Karpas-422 (cell line): ENCODE results near the gene CYP39A1. TPM values are rescaled to one million over a fixed set of nuclear protein-coding genes. Genes with fewer than 3 reads are reported as not detected.
"Not testable (repeated sequence)": the region's sequence is repeated elsewhere in the genome, so short reads cannot be mapped to it uniquely, and the experiment has no call there.

Experiments used
- DNase-seq: peaks from one replicate; pipeline ENCODE4 v3.0.0-alpha.2; 2015
- H2AFZ ChIP-seq: fragments of 200-600 bp; sonication (generic); 2 replicates; pipeline ENCODE4 v1.6.1; 2014; ENCODE audit warnings: antibody characterized with exemption, low read length, mixed read lengths
- H3K27ac ChIP-seq: fragments of 200-600 bp; sonication (generic); 2 replicates; pipeline ENCODE4 v1.5.1; 2014; ENCODE audit warnings: mild to moderate bottlenecking, low read length, moderate library complexity
- H3K27me3 ChIP-seq: fragments of 200-600 bp; sonication (generic); 2 replicates; pipeline ENCODE4 v1.6.1; 2014; ENCODE audit warnings: low read length, mixed read lengths
- H3K36me3 ChIP-seq: fragments of 200-600 bp; sonication (generic); 2 replicates; pipeline ENCODE4 v1.6.1; 2014; ENCODE audit warnings: low read length, mixed read lengths; ENCODE audit not compliant: insufficient read depth
- H3K4me1 ChIP-seq: fragments of 200-600 bp; sonication (generic); 2 replicates; pipeline ENCODE4 v1.6.1; 2014; ENCODE audit warnings: mild to moderate bottlenecking, low read length, mixed read lengths
- H3K4me2 ChIP-seq: fragments of 200-600 bp; sonication (generic); 2 replicates; pipeline ENCODE4 v1.6.1; 2014; ENCODE audit warnings: low read length, low read depth, mild to moderate bottlenecking; ENCODE audit not compliant: poor library complexity, severe bottlenecking
- H3K4me3 ChIP-seq: fragments of 200-600 bp; sonication (generic); 2 replicates; pipeline ENCODE4 v1.5.1; 2014; ENCODE audit warnings: mild to moderate bottlenecking, antibody characterized with exemption, low read length, mixed read lengths
- H3K79me2 ChIP-seq: fragments of 200-600 bp; sonication (generic); 2 replicates; pipeline ENCODE4 v1.6.1; 2014; ENCODE audit warnings: mild to moderate bottlenecking, low read length, mixed read lengths
- H3K9ac ChIP-seq: fragments of 200-600 bp; sonication (generic); 2 replicates; pipeline ENCODE4 v1.6.0; 2014; ENCODE audit warnings: low read length
- H3K9me2 ChIP-seq: fragments of 200-600 bp; sonication (generic), shearing (Covaris generic); replicated peaks from 2 replicates; pipeline ENCODE4 v1.6.0; 2014; ENCODE audit warnings: mild to moderate bottlenecking, low read length, moderate library complexity; ENCODE audit not compliant: insufficient read depth
- H3K9me3 ChIP-seq: fragments of 300-700, 200-600 bp; sonication (generic); 2 replicates; pipeline ENCODE4 v1.6.1; 2014; ENCODE audit warnings: low read length, mixed read lengths
- H4K20me1 ChIP-seq: fragments of 200-600 bp; sonication (generic); 2 replicates; pipeline ENCODE4 v1.6.1; 2014; ENCODE audit warnings: mild to moderate bottlenecking, antibody characterized with exemption, low read length, low read depth; ENCODE audit not compliant: insufficient read depth
- total RNA-seq: library from RNA; depleted of rRNA; stranded (reverse); fragments of >200 nt; shearing (Covaris generic); gene quantifications from 2 replicates; pipeline ENCODE4 v1.2.3, GENCODE V29; 2014; ENCODE audit warnings: low replicate concordance

CYP39A1 gene
- total RNA-seq, 1 experiment from 2014 or later: 15.4 TPM

- DNase-seq: peak; percentile 64
- peaks cover 39% of the 10 kb centered on the region for H3K36me3 ChIP-seq
- no peaks in the 10 kb centered on the region for H3K9me2 ChIP-seq
- no peak overlapping the region; the same call in 1 of the 2 replicates for H3K27ac ChIP-seq
- H3K4me2 ChIP-seq: peak overlapping the region; percentile 96
- peaks cover 66% of the 10 kb centered on the region for H3K79me2 ChIP-seq
- H3K4me3 ChIP-seq: no peak overlapping the region
- peaks cover 24% of the 10 kb centered on the region for H3K4me1 ChIP-seq
- H4K20me1 ChIP-seq: no peaks in the 10 kb centered on the region
- no peaks in the 10 kb centered on the region for H3K9me3 ChIP-seq
- H3K27me3 ChIP-seq: no peaks in the 10 kb centered on the region
- H3K9ac ChIP-seq: no peak overlapping the region
- H2AFZ ChIP-seq: no peak overlapping the region
Observed at GRCh38 chr6:46655803-46656202, 3.2 kb upstream of the CYP39A1 start.

DNA sequence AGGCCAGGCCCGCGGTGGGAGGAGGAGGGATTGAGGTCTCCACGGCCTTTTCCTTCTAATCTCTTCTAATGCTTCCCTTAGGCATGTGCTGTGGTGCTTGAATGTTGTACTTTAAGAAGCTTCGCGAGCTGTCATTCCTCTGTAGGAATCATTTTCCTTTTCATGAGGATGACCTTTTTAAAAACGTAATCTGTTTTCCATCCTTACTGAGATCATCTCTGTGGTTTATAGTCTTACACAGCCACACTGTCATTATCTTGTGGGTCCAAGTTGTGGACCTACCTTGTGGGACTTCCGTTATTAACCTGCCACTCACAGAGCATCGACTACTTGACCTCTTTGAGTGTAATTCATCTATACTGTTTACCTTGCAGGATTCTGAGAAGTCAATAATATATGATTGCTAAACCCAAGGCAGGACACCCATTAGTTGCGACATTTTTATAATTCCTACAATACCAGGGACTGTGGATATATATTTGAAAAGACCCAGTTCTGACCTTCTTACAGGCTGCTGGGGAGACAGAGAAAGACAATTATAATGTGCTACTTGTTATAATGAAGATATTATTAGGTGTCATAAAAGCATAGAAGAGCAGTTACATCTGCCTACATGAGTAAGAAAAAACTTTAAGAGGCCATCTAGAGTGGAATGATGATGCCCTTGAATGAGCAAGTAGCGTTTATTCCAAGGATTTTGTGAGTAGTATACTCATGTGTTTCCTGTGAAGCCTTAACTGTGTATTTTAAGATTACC lies 999 bp upstream of the CYP39A1 start:
- DNase-seq: peak; percentile 77
- Histone ChIP-seq H4K20me1 (no peaks in the 10 kb centered on the region), H3K4me1 (peaks cover 45% of the 10 kb centered on the region), H3K4me2 (peak overlapping the region; percentile 96), H3K9me3 (no peaks in the 10 kb centered on the region), H2AFZ (peak overlapping the region; percentile 74), H3K79me2 (peaks cover 80% of the 10 kb centered on the region), H3K27me3 (no peaks in the 10 kb centered on the region), H3K9me2 (no peaks in the 10 kb centered on the region), H3K36me3 (peaks cover 41% of the 10 kb centered on the region), H3K27ac (peak overlapping the region; percentile 80), H3K4me3 (peak overlapping the region; percentile 82), H3K9ac (peak overlapping the region; percentile 81)

DNA sequence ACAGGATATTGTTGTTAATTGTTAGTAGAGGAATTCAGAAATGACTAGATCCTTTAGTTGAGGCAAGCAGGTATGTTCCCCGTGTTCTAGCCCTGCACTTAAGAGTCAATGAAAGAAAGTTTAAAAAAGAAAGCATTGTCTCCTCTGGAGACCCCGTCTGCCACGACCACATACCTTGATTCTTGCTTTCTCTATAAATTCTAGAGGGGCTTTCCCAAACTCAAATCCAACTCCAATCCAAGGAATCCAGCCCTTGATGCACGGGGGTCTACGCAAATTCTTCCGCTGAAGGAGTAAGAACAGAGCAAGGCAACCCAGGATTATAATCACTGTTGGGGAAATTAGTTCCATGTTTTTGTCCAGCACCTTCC lies 401 bp downstream of the CYP39A1 start:
- H3K4me1 ChIP-seq: peaks cover 45% of the 10 kb centered on the region
- peaks cover 81% of the 10 kb centered on the region for H3K79me2 ChIP-seq
- peak; percentile 58 for DNase-seq
- peak overlapping the region; percentile 82 for H3K4me3 ChIP-seq
- peak overlapping the region; percentile 81 for H3K9ac ChIP-seq
- H4K20me1 ChIP-seq: no peaks in the 10 kb centered on the region
- peak overlapping the region; percentile 98 for H3K27ac ChIP-seq
- 0 out of 2 replicates have a peak overlapping the region, but pooled peaks have one; percentile 12 for H2AFZ ChIP-seq
- H3K9me3 ChIP-seq: no peaks in the 10 kb centered on the region
- no peaks in the 10 kb centered on the region for H3K9me2 ChIP-seq
- no peaks in the 10 kb centered on the region for H3K27me3 ChIP-seq
- H3K4me2 ChIP-seq: peak overlapping the region; percentile 96
- H3K36me3 ChIP-seq: peaks cover 32% of the 10 kb centered on the region

- Histone ChIP-seq H3K27me3 (no peaks in the 10 kb centered on the region), H3K4me1 (peaks cover 45% of the 10 kb centered on the region), H3K36me3 (peaks cover 32% of the 10 kb centered on the region), H3K27ac (peak overlapping the region; percentile 98), H3K4me3 (peak overlapping the region; percentile 82), H4K20me1 (no peaks in the 10 kb centered on the region), H3K9ac (peak overlapping the region; percentile 81), H3K9me3 (no peaks in the 10 kb centered on the region), H3K79me2 (peaks cover 78% of the 10 kb centered on the region), H2AFZ (no peak overlapping the region), H3K9me2 (no peaks in the 10 kb centered on the region), H3K4me2 (peak overlapping the region; percentile 96)
- peak; percentile 78 for DNase-seq
Observed at GRCh38 chr6:46651816-46652215, 802 bp downstream of the CYP39A1 start.

GRCh38 chr6:46651006-46651405 lies 1.6 kb downstream of the CYP39A1 start:
- Histone ChIP-seq H3K27me3 (no peaks in the 10 kb centered on the region), H3K4me3 (peak overlapping the region; percentile 82), H3K36me3 (peaks cover 28% of the 10 kb centered on the region), H3K27ac (peak overlapping the region; percentile 98), H3K4me2 (peak overlapping the region; percentile 96), H3K9me2 (no peaks in the 10 kb centered on the region), H2AFZ (no peak overlapping the region), H3K4me1 (peaks cover 45% of the 10 kb centered on the region), H4K20me1 (no peaks in the 10 kb centered on the region), H3K79me2 (peaks cover 72% of the 10 kb centered on the region), H3K9ac (peak overlapping the region; percentile 81), H3K9me3 (no peaks in the 10 kb centered on the region)
- DNase-seq: peak; percentile 61

DNA sequence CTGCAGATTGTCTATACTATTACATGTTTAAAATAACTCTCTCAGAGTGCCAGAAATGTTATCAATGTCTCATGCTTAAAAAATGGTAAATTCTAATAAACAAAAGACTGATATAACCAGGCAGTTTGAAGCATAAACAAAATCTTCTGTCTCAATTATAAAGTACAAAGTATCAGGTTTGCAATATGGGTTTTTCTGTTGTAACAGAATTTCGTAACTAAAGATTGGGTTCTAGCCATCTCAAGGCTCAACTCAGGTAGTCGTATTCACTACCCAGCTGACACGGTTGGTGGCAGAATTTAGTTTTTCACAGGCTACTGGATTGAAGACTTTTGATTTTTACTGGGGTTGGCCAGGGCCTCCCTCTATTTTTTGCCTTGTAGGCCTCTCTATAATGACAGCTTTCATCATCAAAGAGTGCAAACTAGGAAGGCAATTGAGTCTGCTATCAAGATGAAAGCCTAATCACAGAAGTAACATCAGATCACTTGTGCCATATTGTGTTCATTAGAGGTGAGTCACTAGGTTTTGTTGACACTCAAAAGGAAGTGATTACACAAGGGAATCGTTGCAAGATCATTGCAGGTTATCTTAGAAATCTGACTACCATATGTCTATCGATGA lies 3.6 kb downstream of the CYP39A1 start:
- no peak overlapping the region for H2AFZ ChIP-seq

DNA sequence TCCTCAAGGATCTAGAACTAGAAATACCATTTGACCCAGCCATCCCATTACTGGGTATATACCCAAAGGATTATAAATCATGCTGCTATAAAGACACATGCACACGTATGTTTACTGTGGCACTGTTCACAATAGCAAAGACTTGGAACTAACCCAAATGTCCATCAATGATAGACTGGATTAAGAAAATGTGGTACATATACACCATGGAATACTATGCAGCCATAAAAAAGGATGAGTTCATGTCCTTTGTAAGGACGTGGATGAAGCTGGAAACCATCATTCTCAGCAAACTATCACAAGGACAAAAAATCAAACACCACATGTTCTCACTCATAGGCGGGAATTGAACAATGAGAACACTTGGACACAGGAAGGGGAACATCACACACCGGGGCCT lies 4.5 kb downstream of the CYP39A1 start:
- not testable (repeated sequence) for H4K20me1 ChIP-seq, H3K27me3 ChIP-seq, H3K4me2 ChIP-seq, H3K9ac ChIP-seq, H2AFZ ChIP-seq, H3K4me3 ChIP-seq, H3K9me2 ChIP-seq, H3K27ac ChIP-seq, H3K9me3 ChIP-seq, DNase-seq
- peaks cover 48% of the 10 kb centered on the region for H3K4me1 ChIP-seq
- H3K79me2 ChIP-seq: peaks cover 43% of the 10 kb centered on the region
- H3K36me3 ChIP-seq: peaks cover 15% of the 10 kb centered on the region; the same call in 1 of the 2 replicates

More for the DNA sequence above, 3.6 kb downstream of the CYP39A1 start:
- Histone ChIP-seq H3K79me2 (peaks cover 52% of the 10 kb centered on the region), H3K27ac (peak overlapping the region; percentile 98), H3K4me2 (peak overlapping the region; percentile 96), H3K4me1 (peaks cover 40% of the 10 kb centered on the region), H4K20me1 (no peaks in the 10 kb centered on the region), H3K9me2 (no peaks in the 10 kb centered on the region), H3K27me3 (no peaks in the 10 kb centered on the region), H3K9ac (peak overlapping the region; percentile 76), H3K9me3 (no peaks in the 10 kb centered on the region), H3K36me3 (peaks cover 15% of the 10 kb centered on the region; the same call in 1 of the 2 replicates), H3K4me3 (peak overlapping the region; percentile 64)
- DNase-seq: peak; percentile 69

- Histone ChIP-seq H3K27ac (peak overlapping the region; percentile 98), H3K36me3 (peaks cover 15% of the 10 kb centered on the region; the same call in 1 of the 2 replicates), H3K27me3 (no peaks in the 10 kb centered on the region), H3K4me1 (peaks cover 66% of the 10 kb centered on the region), H4K20me1 (no peaks in the 10 kb centered on the region), H2AFZ (no peak overlapping the region), H3K4me2 (no peak overlapping the region), H3K4me3 (no peak overlapping the region), H3K9me2 (no peaks in the 10 kb centered on the region), H3K9ac (no peak overlapping the region), H3K9me3 (no peaks in the 10 kb centered on the region), H3K79me2 (peaks cover 19% of the 10 kb centered on the region)
- no peak for DNase-seq
Observed at GRCh38 chr6:46645265-46645664, 7.4 kb downstream of the CYP39A1 start.
